ENCODE measurements around the gene ETV1. TPM values are rescaled to one million over a fixed set of nuclear protein-coding genes. Genes with fewer than 3 reads are reported as not detected.

ETV1 gene
- under 1 TPM; 0.32 to 0.37 TPM for total RNA-seq

DNA sequence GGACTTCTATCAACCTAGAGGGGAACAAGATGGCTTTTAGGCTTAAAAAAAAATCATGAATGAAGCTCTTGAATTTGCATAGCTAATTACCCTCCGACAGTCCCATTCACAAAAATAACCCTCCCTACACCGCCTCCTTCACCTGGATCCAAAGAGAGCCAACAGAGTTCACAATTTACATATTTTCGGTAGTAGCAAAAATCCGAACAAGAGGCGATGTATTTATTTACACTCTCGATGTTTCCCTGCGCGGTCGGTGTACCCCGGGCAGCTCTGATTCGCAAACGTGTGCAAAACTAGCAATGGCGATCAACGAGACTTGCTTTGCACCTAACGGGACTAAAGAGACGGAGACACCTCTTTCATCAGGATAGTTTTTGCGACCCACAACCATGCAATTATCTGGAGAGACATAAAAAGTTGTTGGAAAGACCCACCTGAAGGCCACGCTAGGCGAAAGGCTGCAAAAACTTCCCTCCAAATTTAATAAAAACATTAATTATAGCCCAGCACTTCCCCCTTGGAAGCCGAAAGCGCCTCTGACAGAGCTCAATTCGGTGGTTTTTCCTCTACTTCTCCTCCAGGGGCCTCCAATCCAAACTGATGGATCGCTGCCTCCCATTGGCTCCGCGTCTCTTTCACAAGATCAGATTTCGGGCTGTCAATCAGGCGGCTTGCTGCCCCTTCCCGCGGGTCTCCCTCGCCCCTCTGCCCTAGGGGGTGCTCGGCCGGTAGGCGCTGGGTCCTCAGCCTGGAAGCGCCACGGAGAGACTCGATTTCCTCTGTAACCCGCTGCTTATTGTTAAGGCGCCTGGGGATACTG is at the start of gene ETV1:
TSS of gene ETV1 (minus strand) at position 541 of the 823 bp plus-strand sequence. CDS start 614 bp downstream, outside the sequence.
- no peaks in the 10 kb centered on the region for H3K27me3 Mint-ChIP-seq
- CTCF ChIA-PET = no interaction called here

DNA sequence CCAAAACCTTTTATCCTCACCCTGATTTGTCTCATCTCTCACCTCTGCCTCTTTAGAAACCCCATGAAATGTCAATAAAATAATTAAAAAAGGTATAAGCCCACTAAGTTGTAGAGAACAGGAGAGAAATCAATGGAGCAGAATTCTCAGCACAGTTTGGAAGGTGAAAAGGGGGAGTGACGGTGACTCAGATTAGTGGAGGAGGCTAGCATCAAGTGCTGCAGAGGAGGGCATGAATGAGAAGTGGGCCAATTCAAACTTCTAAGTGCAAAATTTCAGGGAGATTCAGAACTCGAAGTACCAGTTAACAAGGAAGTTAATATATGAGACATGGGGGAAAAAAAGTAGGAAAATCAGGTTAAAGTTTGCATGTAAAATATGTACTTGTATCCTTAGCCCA is 34.9 kb upstream of the ETV1 start:
- Mint-ChIP-seq H3K9me3 (ENCODE audit: low read depth) (no peaks in the 10 kb centered on the region), H3K4me3 (no peak overlapping the region), H3K4me1 (no peaks in the 10 kb centered on the region), H3K27me3 (no peaks in the 10 kb centered on the region), H3K27ac (no peak overlapping the region), H3K36me3 (ENCODE audit: low read depth) (no peaks in the 10 kb centered on the region)
- intact Hi-C loops (cut with DNase I, micrococcal nuclease) = no loop called here
- DNase-seq (no peak), ATAC-seq (no peak)
- ChIA-PET POLR2A (no interaction called here), CTCF (no interaction called here)

More for the DNA sequence above, at the start of gene ETV1:
- peak; percentile 9 for DNase-seq
- Mint-ChIP-seq H3K4me1 (no peaks in the 10 kb centered on the region), H3K27ac (no peak within 1 kb of the TSS), H3K9me3 (ENCODE audit: low read depth) (no peaks in the 10 kb centered on the region), H3K4me3 (no peak within 1 kb of the TSS), H3K36me3 (ENCODE audit: low read depth) (no peaks in the 10 kb centered on the region)
- POLR2A ChIA-PET = no interaction called here
- no peak for ATAC-seq
- intact Hi-C loops (cut with DNase I, micrococcal nuclease) = no loop called here

DNA sequence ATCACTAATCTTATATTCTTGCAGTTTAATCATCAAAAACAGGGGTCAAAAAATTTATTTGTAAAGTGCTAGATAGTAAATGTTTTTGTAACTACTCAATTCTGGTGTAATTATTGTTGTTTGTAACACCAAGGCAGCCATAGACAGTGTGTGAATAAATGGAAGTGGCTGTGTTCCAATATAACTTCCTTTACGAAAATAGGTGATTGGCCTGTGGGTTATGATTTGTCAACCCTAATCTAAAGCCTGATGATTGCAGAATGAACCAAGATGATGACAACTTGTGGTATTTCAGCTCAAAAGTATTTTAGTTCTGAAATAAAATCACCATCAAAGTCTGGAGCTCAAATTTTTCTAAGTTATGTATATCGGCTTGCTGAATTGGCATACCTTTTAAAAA is 34.4 kb upstream of the ETV1 start:
- ChIA-PET POLR2A (no interaction called here), CTCF (no interaction called here)
- Mint-ChIP-seq H3K9me3 (ENCODE audit: low read depth) (no peaks in the 10 kb centered on the region), H3K36me3 (ENCODE audit: low read depth) (no peaks in the 10 kb centered on the region), H3K27ac (no peak overlapping the region), H3K27me3 (no peaks in the 10 kb centered on the region), H3K4me3 (no peak overlapping the region), H3K4me1 (no peaks in the 10 kb centered on the region)
- no peak for DNase-seq
- intact Hi-C loops (cut with DNase I, micrococcal nuclease) = no loop called here
- no peak for ATAC-seq

DNA sequence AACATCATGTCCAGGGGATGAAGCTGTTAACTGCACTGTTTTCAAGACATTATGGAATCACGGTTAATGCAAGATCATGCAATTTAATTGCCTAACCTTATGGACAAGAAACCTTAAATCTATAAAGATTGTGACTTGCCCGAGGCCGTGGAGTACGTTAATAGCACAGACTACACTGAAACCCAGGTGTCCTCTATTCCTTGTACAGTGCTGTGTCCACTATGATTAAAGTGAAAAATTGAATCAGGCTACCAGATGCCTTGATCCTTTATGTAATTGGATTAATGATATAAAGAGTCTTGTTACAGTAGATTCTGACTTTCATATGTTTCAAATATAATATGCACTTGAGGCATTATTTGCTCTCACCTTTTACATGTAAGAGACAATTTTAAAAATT is 33.9 kb upstream of the ETV1 start:
- Mint-ChIP-seq H3K36me3 (ENCODE audit: low read depth) (no peaks in the 10 kb centered on the region), H3K4me3 (no peak overlapping the region), H3K27ac (no peak overlapping the region), H3K27me3 (no peaks in the 10 kb centered on the region), H3K9me3 (ENCODE audit: low read depth) (no peaks in the 10 kb centered on the region), H3K4me1 (no peaks in the 10 kb centered on the region)
- DNase-seq (no peak), ATAC-seq (no peak)
- intact Hi-C loops (cut with DNase I, micrococcal nuclease) = no loop called here
- POLR2A ChIA-PET = no interaction called here
- CTCF ChIA-PET = no interaction called here

DNA sequence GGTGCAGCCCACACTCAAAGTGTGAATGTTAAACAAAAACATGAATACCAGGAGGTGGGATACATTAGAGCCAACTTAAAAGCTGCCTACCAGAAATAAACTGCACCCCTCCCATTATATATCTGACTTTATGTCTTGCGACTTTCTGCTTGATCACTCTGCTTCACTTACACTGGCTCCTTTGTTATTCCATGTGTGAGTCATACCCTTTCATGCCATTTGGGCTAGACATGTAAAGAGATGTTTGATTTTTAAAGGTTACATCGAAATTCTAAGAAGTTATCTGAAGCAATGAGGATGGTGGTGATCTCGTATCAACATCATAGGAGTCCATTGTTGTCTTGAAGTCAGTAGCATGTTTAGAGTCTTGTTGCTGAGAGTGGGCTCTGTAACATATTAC is 31.6 kb upstream of the ETV1 start:
- ChIA-PET CTCF (no interaction called here), POLR2A (no interaction called here)
- H3K36me3 Mint-ChIP-seq (ENCODE audit: low read depth) = no peaks in the 10 kb centered on the region
- intact Hi-C loops (cut with DNase I, micrococcal nuclease) = no loop called here
- H3K27ac Mint-ChIP-seq = no peak overlapping the region
- H3K9me3 Mint-ChIP-seq (ENCODE audit: low read depth) = no peaks in the 10 kb centered on the region
- no peak for ATAC-seq
- H3K4me1 Mint-ChIP-seq = no peaks in the 10 kb centered on the region
- no peak overlapping the region for H3K4me3 Mint-ChIP-seq
- no peak for DNase-seq
- no peaks in the 10 kb centered on the region for H3K27me3 Mint-ChIP-seq

DNA sequence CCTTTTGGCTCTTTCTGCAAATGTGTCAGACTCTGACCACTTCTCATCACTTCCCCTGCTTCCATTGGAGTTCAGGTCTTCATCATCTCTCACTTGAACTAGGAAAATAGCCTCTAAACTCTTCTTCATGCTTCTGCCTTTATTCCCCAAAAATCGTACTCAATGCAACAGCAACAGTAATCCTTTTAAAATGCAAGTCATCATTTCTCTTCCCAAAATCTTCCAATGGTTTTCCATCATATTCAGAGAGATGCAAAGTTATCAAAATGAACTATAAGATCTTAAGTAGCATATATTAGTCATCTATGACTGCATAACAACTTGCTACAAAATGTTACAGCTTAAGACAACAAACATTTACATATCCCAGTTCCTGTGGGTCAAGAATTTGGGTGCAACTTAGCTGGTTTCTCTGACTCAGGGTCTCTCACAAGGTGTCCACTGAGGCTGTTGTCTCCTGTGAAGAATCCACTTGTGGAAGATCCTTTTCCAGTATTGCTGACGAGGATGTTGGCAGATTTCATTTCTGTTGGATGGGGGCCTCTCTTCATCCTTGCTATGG is 31.0 kb upstream of the ETV1 start:
- no peak overlapping the region for H3K4me3 Mint-ChIP-seq
- no peak for ATAC-seq
- no peaks in the 10 kb centered on the region for H3K4me1 Mint-ChIP-seq
- H3K27me3 Mint-ChIP-seq = no peaks in the 10 kb centered on the region
- no peak for DNase-seq
- intact Hi-C loops (cut with DNase I, micrococcal nuclease) = no loop called here
- H3K27ac Mint-ChIP-seq = no peak overlapping the region
- POLR2A ChIA-PET = no interaction called here
- no peaks in the 10 kb centered on the region for H3K36me3 Mint-ChIP-seq (ENCODE audit: low read depth)
- H3K9me3 Mint-ChIP-seq (ENCODE audit: low read depth) = no peaks in the 10 kb centered on the region
- CTCF ChIA-PET = no interaction called here

DNA sequence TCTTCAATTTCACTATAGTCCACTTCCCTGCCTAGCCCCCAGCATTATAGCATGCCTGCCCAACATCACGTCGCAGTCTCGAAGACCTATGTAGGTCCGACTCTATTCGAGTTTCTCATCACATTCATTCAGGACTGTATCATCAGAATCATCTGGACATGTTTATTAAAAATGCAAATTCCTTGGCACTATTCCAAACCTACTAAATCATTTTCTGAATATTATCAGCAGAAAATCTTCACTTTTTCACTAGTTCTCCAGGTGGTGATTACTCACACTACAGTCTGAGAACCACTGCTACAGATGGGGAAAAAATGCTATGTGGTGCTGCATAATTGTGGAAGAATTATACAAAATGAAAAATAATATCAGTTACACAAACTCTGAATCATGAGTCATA is 29.3 kb upstream of the ETV1 start:
- Mint-ChIP-seq H3K4me1 (no peaks in the 10 kb centered on the region), H3K27me3 (no peaks in the 10 kb centered on the region), H3K27ac (no peak overlapping the region), H3K36me3 (ENCODE audit: low read depth) (no peaks in the 10 kb centered on the region), H3K4me3 (no peak overlapping the region), H3K9me3 (ENCODE audit: low read depth) (no peaks in the 10 kb centered on the region)
- ChIA-PET CTCF (interaction anchor here (0.6 kb wide), 1 partner anchor 1542 kb away, joined by 3 read pairs; no protein-coding TSS in a partner anchor), POLR2A (no interaction called here)
- intact Hi-C loops (cut with DNase I, micrococcal nuclease) = no loop called here
- ATAC-seq = no peak
- no peak for DNase-seq

DNA sequence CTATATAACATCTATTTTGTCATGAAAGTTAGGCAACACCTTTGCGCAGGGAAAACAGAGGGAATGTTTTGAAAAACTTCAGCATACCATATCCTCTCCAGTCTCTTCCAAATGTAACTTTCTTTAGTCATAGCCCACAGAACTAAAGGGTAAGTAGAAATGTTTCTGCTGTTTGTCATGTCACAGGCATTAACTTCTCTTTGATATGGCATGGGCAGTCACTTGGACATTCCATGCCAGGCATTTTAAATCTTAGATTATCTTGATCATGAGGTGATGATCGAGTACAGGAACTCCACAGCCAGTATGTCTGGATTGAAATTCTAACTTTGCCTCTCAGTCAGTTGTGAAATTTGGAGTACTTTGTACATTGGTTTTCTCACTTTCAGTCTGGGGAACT is 27.5 kb upstream of the ETV1 start:
- intact Hi-C loops (cut with DNase I, micrococcal nuclease) = no loop called here
- ATAC-seq (no peak), DNase-seq (no peak)
- no peak overlapping the region for H3K4me3 Mint-ChIP-seq
- ChIA-PET POLR2A (no interaction called here), CTCF (no interaction called here)
- no peaks in the 10 kb centered on the region for H3K27me3 Mint-ChIP-seq
- H3K27ac Mint-ChIP-seq = no peak overlapping the region
- no peaks in the 10 kb centered on the region for H3K4me1 Mint-ChIP-seq
- H3K36me3 Mint-ChIP-seq (ENCODE audit: low read depth) = no peaks in the 10 kb centered on the region
- no peaks in the 10 kb centered on the region for H3K9me3 Mint-ChIP-seq (ENCODE audit: low read depth)

DNA sequence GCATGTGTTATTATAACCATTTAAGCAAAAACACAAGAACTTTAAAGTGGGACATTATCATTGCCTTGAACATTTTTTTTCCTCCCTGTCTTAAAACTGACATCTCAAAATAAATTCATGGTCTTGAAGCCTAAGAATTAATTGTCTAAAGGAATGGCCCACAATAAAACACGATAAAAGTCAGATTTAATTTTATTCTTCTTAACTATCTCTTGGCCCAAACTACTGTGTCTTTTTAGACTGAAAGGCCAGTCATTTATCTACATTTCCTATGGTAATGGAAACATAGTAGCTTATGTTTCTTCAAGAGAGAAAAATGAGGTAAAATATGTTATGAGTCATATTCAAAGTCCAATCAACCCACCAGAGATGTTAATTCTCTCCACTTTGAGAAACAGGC is 24.4 kb upstream of the ETV1 start:
- intact Hi-C loops (cut with DNase I, micrococcal nuclease) = no loop called here
- no peak for ATAC-seq
- no peaks in the 10 kb centered on the region for H3K36me3 Mint-ChIP-seq (ENCODE audit: low read depth)
- H3K4me1 Mint-ChIP-seq = no peaks in the 10 kb centered on the region
- CTCF ChIA-PET = interaction anchor here (0.7 kb wide), 1 partner anchor 31 kb away, joined by 3 read pairs; no protein-coding TSS in a partner anchor
- no peak for DNase-seq
- H3K27ac Mint-ChIP-seq = no peak overlapping the region
- POLR2A ChIA-PET = no interaction called here
- H3K4me3 Mint-ChIP-seq = no peak overlapping the region
- no peaks in the 10 kb centered on the region for H3K9me3 Mint-ChIP-seq (ENCODE audit: low read depth)
- H3K27me3 Mint-ChIP-seq = no peaks in the 10 kb centered on the region

DNA sequence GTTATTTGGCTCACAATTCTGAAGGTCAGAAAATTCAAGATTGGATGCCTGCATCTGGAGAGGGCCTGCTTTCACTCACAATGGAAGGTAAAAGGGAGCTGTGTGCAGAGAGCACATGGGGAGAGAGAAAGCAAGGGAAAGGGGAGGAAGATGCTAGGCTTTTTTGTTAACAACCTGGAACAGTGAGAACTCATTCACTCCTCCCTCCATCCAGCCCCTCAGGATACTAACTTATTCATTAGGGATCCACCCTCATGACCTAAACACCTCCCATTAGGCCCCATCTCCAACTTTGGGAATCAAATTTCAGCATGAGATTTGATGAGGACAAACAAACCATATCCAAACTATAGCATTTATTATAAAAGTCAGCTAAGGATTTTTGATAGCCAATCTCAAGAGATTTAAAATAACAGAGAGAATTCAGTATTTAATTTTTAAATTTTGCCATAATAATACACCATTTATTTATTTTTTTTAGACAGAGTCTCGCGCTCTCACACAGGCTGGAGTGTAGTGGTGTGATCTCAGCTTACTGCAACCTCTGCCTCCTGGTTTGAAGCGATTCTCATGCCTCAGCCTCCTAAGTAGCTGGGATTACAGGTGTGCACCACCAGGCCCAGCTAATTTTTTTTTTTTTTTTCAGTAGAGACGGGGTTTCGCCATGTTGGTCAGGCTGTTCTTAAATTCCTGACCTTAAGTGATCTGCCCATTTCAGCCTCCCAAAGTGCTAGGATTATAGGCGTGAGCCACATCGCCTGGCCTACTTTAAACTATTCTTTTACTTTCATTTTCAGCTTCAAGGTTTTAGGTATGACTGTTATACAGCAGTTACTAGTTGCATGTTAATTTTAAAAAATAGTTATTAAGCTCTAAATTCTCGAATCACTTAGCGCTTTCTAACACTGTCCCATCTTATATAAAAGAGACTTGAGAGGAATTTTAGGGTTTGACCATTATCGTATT is 20.3 kb upstream of the ETV1 start:
- DNase-seq (no peak), ATAC-seq (no peak)
- CTCF ChIA-PET = no interaction called here
- Mint-ChIP-seq H3K4me1 (no peaks in the 10 kb centered on the region), H3K9me3 (ENCODE audit: low read depth) (no peaks in the 10 kb centered on the region), H3K36me3 (ENCODE audit: low read depth) (no peaks in the 10 kb centered on the region), H3K27ac (no peak overlapping the region), H3K27me3 (no peaks in the 10 kb centered on the region), H3K4me3 (no peak overlapping the region)
- POLR2A ChIA-PET = no interaction called here
- intact Hi-C loops (cut with DNase I, micrococcal nuclease) = no loop called here

DNA sequence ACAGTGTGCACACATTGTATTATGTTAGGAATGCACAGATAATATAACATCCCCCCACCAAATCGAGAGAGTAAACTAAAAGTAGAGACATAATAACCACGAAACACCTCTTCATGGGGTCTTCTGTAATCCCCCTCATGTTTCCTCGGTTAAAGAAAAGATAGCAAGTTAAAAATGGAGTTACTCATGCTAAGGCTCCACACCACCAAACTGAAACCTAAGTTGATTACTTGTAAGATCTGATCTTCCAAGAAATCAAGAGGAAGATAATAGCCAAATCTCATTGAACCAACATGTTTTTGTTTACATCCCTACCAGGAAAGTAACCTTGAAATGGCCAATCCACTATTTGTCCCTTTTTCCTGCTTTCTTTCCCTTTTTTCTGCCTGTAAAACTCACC is 11.7 kb upstream of the ETV1 start:
- Mint-ChIP-seq H3K4me3 (no peak overlapping the region), H3K27me3 (no peaks in the 10 kb centered on the region), H3K4me1 (peaks cover 1% of the 10 kb centered on the region), H3K9me3 (ENCODE audit: low read depth) (peaks cover 5% of the 10 kb centered on the region), H3K36me3 (ENCODE audit: low read depth) (no peaks in the 10 kb centered on the region), H3K27ac (no peak overlapping the region)
- ChIA-PET POLR2A (no interaction called here), CTCF (no interaction called here)
- ATAC-seq = no peak
- DNase-seq = no peak
- intact Hi-C loops (cut with DNase I, micrococcal nuclease) = no loop called here

DNA sequence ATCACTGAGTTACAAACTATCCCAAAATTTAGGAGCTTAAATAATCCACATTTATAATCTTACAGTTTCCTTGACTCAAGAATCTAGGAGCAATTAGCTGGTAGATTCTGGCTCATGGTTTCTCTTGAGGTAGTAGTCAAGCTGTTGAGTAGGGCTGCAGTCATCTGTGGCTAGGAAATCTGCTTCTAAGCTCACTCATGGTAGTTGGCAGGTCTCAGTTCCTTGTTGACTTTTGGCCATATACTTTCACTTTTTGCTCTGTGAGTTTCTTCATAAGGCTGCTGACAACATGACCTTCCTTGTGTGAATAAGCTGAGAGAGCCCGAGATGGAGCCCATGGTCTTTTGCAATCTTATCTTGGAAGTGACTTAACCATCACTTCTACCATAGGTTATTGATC is 10.8 kb upstream of the ETV1 start:
- no peaks in the 10 kb centered on the region for H3K27me3 Mint-ChIP-seq
- H3K4me1 Mint-ChIP-seq = peaks cover 1% of the 10 kb centered on the region
- no peak for ATAC-seq
- H3K9me3 Mint-ChIP-seq (ENCODE audit: low read depth) = peaks cover 5% of the 10 kb centered on the region
- intact Hi-C loops (cut with DNase I, micrococcal nuclease) = no loop called here
- ChIA-PET CTCF (no interaction called here), POLR2A (no interaction called here)
- H3K27ac Mint-ChIP-seq = no peak overlapping the region
- no peak overlapping the region for H3K4me3 Mint-ChIP-seq
- no peaks in the 10 kb centered on the region for H3K36me3 Mint-ChIP-seq (ENCODE audit: low read depth)
- DNase-seq = no peak
